Fibroblast of lung (primary cell): ENCODE data around the gene CCNB1IP1. TPM values are rescaled to one million over a fixed set of nuclear protein-coding genes. Genes with fewer than 3 reads are reported as not detected.
"Not testable (repeated sequence)": the region's sequence is repeated elsewhere in the genome, so short reads cannot be mapped to it uniquely, and the experiment has no call there.

Experiments
- DNase-seq, 2 donors: peaks; one replicate each; pipeline versions ENCODE4 v3.0.0 to v3.0.0-alpha.2; 2010; ENCODE audit warnings: low read depth in 2 of 2
- H2AFZ ChIP-seq: 2 replicates; pipeline ENCODE4 v1.5.1; 2012; ENCODE audit warnings: low read length, control low read depth, inconsistent platforms
- H3K27ac ChIP-seq: 2 replicates; pipeline ENCODE4 v1.5.1; 2011; ENCODE audit warnings: low read length, control low read depth; ENCODE audit not compliant: insufficient read depth
- H3K27me3 ChIP-seq: 2 replicates; pipeline ENCODE4 v1.5.1; 2011; ENCODE audit warnings: mild to moderate bottlenecking, low read length; ENCODE audit not compliant: control insufficient read depth, insufficient read depth
- H3K36me3 ChIP-seq: 2 replicates; pipeline ENCODE4 v1.5.1; 2011; ENCODE audit warnings: low read length; ENCODE audit not compliant: control insufficient read depth, insufficient read depth
- H3K4me1 ChIP-seq: 2 replicates; pipeline ENCODE4 v1.5.1; 2011; ENCODE audit warnings: low read length; ENCODE audit not compliant: control insufficient read depth, insufficient read depth; ENCODE audit errors: extremely low read depth
- H3K4me2 ChIP-seq: 2 replicates; pipeline ENCODE4 v1.5.1; 2011; ENCODE audit warnings: low read length, control low read depth; ENCODE audit not compliant: insufficient read depth; ENCODE audit errors: extremely low read depth
- H3K4me3 ChIP-seq, 4 experiments: fragments of 200-600 bp in 1 of 4; sonication (generic) in 1 of 4; replicated peaks in 1 of 4; 2 replicates each; pipeline ENCODE4 v1.5.1; 2011 to 2016; ENCODE audit warnings: low read length in 4 of 4, low read depth in 3 of 4, mild to moderate bottlenecking in 3 of 4, control low read depth in 2 of 4, inconsistent platforms in 1 of 4, mixed read lengths in 1 of 4; ENCODE audit not compliant: insufficient read depth in 1 of 4; ENCODE audit errors: control extremely low read depth in 1 of 4
- H3K79me2 ChIP-seq: 2 replicates; pipeline ENCODE4 v1.5.1; 2012; ENCODE audit warnings: mild to moderate bottlenecking, low read length, inconsistent platforms; ENCODE audit not compliant: control insufficient read depth, insufficient read depth
- H3K9ac ChIP-seq: 2 replicates; pipeline ENCODE4 v1.5.1; 2011; ENCODE audit warnings: mild to moderate bottlenecking, low read length, control low read depth; ENCODE audit not compliant: insufficient read depth
- H3K9me3 ChIP-seq: 2 replicates; pipeline ENCODE4 v1.5.1; 2012; ENCODE audit warnings: low read depth, low read length; ENCODE audit not compliant: control insufficient read depth, insufficient read depth
- H4K20me1 ChIP-seq: 2 replicates; pipeline ENCODE4 v1.5.1; 2011; ENCODE audit warnings: low read length; ENCODE audit not compliant: control insufficient read depth, insufficient read depth; ENCODE audit errors: extremely low read depth
- EZH2 ChIP-seq: IDR thresholded peaks from 2 replicates; pipeline ENCODE4 v1.5.1; 2012; ENCODE audit warnings: low read length, control low read depth, mild to moderate bottlenecking; ENCODE audit errors: missing control alignments
- polyA plus RNA-seq, 2 donors: library from polyadenylated mRNA; depleted of rRNA in 1 of 2; stranded (reverse) in 1 of 2; unstranded in 1 of 2; fragments of >200 nt; gene quantifications; 2 replicates each; pipeline ENCODE4 v1.2.1, GENCODE V29; 2011 to 2012; ENCODE audit warnings: missing spikeins in 1 of 2
- total RNA-seq: library from RNA; depleted of rRNA; stranded (reverse); fragments of >200 nt; gene quantifications from 2 replicates; pipeline ENCODE4 v1.2.1, GENCODE V29; 2014
- TF ChIP-seq, protein P1 (sequence below), 2 donors: IDR thresholded peaks in 1 of 2; conservative IDR thresholded peaks in 1 of 2; 1 replicate in 1 of 2; 2 replicates in 1 of 2; pipeline ENCODE4 v1.5.1; 2011 to 2012; ENCODE audit warnings: low read length in 2 of 2, control low read depth in 1 of 2, inconsistent platforms in 1 of 2, low read depth in 1 of 2, mild to moderate bottlenecking in 1 of 2

The CCNB1IP1 gene
- total and polyA plus RNA-seq, 2 donors (not counting 1 experiment from before 2014, with no cell fraction given), result 48.5 to 77.5 TPM

DNA sequence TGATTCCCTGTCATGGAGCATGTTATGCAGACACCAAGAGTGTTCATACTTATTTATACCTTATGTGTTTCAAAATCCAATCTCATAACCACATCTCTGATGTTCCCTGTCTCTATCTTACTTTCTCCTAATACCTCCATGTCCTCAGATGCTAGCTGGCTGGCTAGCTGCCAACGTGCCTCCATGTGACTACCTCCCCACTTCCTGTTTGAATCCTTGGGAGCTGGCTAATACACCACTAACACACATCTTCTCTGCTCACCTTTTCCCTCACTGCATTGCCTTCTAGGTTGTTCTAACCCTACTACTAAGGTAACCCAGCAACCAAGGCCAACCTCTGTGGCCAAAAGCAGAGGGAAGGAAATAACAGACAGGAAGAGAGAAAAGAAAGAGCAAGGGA, 54.7 kb downstream of the CCNB1IP1 start:
- Histone ChIP-seq H2AFZ (no peak overlapping the region), H3K27me3 (no peaks in the 10 kb centered on the region), H3K9ac (no peak overlapping the region), H3K9me3 (no peaks in the 10 kb centered on the region), H3K27ac (no peak overlapping the region), H3K79me2 (no peaks in the 10 kb centered on the region), H3K36me3 (no peaks in the 10 kb centered on the region), H4K20me1 (no peaks in the 10 kb centered on the region), H3K4me1 (no peaks in the 10 kb centered on the region), H3K4me3 (no peak overlapping the region), H3K4me2 (no peak overlapping the region)
- TF ChIP-seq, protein P1, sequence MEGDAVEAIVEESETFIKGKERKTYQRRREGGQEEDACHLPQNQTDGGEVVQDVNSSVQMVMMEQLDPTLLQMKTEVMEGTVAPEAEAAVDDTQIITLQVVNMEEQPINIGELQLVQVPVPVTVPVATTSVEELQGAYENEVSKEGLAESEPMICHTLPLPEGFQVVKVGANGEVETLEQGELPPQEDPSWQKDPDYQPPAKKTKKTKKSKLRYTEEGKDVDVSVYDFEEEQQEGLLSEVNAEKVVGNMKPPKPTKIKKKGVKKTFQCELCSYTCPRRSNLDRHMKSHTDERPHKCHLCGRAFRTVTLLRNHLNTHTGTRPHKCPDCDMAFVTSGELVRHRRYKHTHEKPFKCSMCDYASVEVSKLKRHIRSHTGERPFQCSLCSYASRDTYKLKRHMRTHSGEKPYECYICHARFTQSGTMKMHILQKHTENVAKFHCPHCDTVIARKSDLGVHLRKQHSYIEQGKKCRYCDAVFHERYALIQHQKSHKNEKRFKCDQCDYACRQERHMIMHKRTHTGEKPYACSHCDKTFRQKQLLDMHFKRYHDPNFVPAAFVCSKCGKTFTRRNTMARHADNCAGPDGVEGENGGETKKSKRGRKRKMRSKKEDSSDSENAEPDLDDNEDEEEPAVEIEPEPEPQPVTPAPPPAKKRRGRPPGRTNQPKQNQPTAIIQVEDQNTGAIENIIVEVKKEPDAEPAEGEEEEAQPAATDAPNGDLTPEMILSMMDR (conservative IDR thresholded peaks at IDR 0.05 in 1 of 2, IDR thresholded peaks at IDR 0.05 in 1 of 2; ENCODE audit: low read depth in 1 of 2, low read length in 2 of 2), result no peak
- TF ChIP-seq EZH2, result no peak
- DNase-seq, result peak; percentile 3 to 5

- Histone ChIP-seq H3K27me3 (no peaks in the 10 kb centered on the region), H3K27ac (no peak overlapping the region), H3K4me2 (no peak overlapping the region), H4K20me1 (no peaks in the 10 kb centered on the region), H3K36me3 (no peaks in the 10 kb centered on the region), H3K9ac (no peak overlapping the region), H3K4me3 (no peak overlapping the region), H2AFZ (no peak overlapping the region), H3K79me2 (no peaks in the 10 kb centered on the region), H3K9me3 (no peaks in the 10 kb centered on the region), H3K4me1 (no peaks in the 10 kb centered on the region)
- no peak for DNase-seq
- TF ChIP-seq, protein P1 (conservative IDR thresholded peaks at IDR 0.05 in 1 of 2, IDR thresholded peaks at IDR 0.05 in 1 of 2; ENCODE audit: low read depth in 1 of 2, low read length in 2 of 2), result no peak
- no peak for TF ChIP-seq EZH2
These were observed 55.7 kb downstream of the CCNB1IP1 start for GRCh38 chr14:20277409-20277808.

DNA sequence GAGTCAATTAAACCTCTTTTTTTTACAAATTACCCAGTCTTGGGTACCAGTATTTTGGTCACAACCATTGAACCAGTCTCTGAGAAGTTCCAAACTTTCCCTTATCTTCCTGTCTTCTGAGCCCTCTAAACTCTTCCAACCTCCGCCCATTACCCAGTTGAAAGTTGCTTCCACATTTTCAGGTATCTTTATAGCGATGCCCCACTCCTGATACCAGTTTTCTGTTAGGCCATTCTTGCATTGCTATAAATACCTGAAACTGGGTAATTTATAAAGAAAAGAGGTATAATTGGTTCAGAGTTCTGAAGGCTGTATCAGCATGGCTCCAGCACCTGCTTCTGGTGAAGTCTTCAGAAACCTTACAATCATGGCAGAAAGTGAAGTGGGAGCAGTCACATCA, 59.0 kb downstream of the CCNB1IP1 start:
- Histone ChIP-seq H3K27me3 (no peaks in the 10 kb centered on the region), H3K9ac (no peak overlapping the region), H3K4me2 (no peak overlapping the region), H2AFZ (no peak overlapping the region), H3K27ac (no peak overlapping the region), H3K36me3 (no peaks in the 10 kb centered on the region), H4K20me1 (no peaks in the 10 kb centered on the region), H3K4me1 (no peaks in the 10 kb centered on the region), H3K79me2 (no peaks in the 10 kb centered on the region), H3K9me3 (no peaks in the 10 kb centered on the region), H3K4me3 (no peak overlapping the region)
- no peak for TF ChIP-seq EZH2
- TF ChIP-seq, protein P1 (conservative IDR thresholded peaks at IDR 0.05 in 1 of 2, IDR thresholded peaks at IDR 0.05 in 1 of 2; ENCODE audit: low read depth in 1 of 2, low read length in 2 of 2), result no peak
- DNase-seq, result no peak

DNA sequence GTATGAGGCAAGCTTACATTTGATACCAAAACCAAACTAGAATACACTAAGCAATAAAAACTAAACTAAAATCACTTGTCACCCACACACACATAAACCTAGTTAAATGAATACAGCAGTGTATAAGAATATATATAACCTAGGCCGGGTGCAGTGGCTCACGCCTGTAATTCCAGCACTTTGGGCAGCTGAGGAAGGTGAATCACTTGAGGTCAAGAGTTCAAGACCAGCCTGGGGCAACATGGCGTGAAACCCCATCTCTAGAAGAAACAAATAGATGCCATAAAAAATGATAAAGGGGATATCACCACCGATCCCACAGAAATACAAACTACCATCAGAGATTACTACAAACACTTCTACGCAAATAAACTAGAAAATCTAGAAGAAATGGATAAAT, 68.7 kb downstream of the CCNB1IP1 start:
- not testable (repeated sequence) for H3K9ac ChIP-seq, H2AFZ ChIP-seq, DNase-seq, H3K27ac ChIP-seq, H3K4me2 ChIP-seq, H3K4me1 ChIP-seq, H3K27me3 ChIP-seq, H3K9me3 ChIP-seq, H3K79me2 ChIP-seq, H3K36me3 ChIP-seq, H4K20me1 ChIP-seq, H3K4me3 ChIP-seq
